LNCAP (cell line): ENCODE data around the gene TBC1D14.

Source experiments
- CTCF ChIP-seq: fragments of 450-650 bp; IDR thresholded peaks from 2 replicates; pipeline ENCODE4 v1.5.1; 2017; ENCODE audit warnings: mild to moderate bottlenecking

The TBC1D14 gene

GRCh38 chr4:6886886-6887285 is 22.7 kb upstream of the TBC1D14 start:
- TF ChIP-seq CTCF, result no peak

- no peak for TF ChIP-seq CTCF
Measured at GRCh38 chr4:6887591-6888371, 21.8 kb upstream of the TBC1D14 start.

- no peak for TF ChIP-seq CTCF
Measured at GRCh38 chr4:6888506-6889071, 21.0 kb upstream of the TBC1D14 start.

GRCh38 chr4:6889101-6889735 is 20.4 kb upstream of the TBC1D14 start:
- no peak for TF ChIP-seq CTCF

- no peak for TF ChIP-seq CTCF
Measured at GRCh38 chr4:6889736-6890324, 19.8 kb upstream of the TBC1D14 start.

GRCh38 chr4:6890358-6890757 is 19.3 kb upstream of the TBC1D14 start:
- no peak for TF ChIP-seq CTCF

GRCh38 chr4:6891436-6892170 is 18.0 kb upstream of the TBC1D14 start:
- TF ChIP-seq CTCF, result no peak
